GM21576 (cell line): Measurements from ENCODE around the gene MRPL14.
"Not testable (repeated sequence)": the region's sequence is repeated elsewhere in the genome, so short reads cannot be mapped to it uniquely, and the experiment has no call there.

Source experiments
- ATAC-seq: cut with Tn5 transposase; IDR thresholded peaks from one replicate; pipeline ENCODE4 v1.9.1; 2021; ENCODE audit warnings: mild to moderate bottlenecking, moderate library complexity; ENCODE audit not compliant: unreplicated experiment

MRPL14 gene

GRCh38 chr6:44150317-44150917 lies 23.2 kb upstream of the MRPL14 start:
- no peak for ATAC-seq

- ATAC-seq = no peak
Measured at GRCh38 chr6:44149369-44150012, 22.2 kb upstream of the MRPL14 start.

- ATAC-seq = no peak
Measured at GRCh38 chr6:44148306-44148705, 21.1 kb upstream of the MRPL14 start.

DNA sequence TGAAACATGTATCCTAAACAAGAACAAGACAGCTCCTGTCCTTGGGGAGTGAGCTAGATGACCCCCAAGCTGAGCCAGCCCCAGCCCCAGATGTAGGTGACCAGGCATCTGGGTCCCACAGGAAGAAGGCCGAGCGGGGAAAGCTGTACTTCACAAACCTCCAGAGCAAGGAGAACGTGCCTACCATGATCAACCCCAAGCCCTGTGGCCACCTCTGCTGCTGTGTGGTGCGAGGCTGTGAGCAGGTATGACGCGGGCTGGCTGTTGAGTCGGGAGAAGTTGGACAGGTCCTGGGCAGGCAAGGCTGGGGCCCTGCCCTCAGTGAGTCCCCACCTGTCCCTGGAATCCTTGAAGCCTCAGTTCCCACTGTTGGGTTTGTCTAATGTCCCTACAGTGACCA lies 20.0 kb upstream of the MRPL14 start:
- no peak for ATAC-seq

GRCh38 chr6:44146685-44147084 lies 19.4 kb upstream of the MRPL14 start:
- no peak for ATAC-seq

GRCh38 chr6:44145839-44146238 lies 18.6 kb upstream of the MRPL14 start:
- no peak for ATAC-seq

DNA sequence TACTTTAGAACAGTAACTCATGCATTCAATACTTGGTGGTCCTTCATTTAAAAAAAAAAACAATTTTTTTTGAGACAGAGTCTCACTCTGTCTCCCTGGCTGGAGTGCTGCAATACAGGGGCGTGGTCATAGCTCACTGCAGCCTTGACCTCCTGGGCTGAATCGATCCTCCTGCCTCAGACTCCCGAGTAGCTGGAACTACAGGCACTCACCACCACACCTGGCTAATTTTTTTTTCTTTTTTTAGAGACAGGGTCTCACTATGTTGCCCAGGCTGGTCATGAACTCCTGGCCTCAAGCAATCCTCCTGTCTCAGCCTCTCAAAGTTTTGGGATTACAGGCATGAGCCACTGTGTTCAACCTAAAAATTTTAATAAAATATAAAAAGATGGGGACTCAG lies 17.3 kb upstream of the MRPL14 start:
- not testable (repeated sequence) for ATAC-seq

DNA sequence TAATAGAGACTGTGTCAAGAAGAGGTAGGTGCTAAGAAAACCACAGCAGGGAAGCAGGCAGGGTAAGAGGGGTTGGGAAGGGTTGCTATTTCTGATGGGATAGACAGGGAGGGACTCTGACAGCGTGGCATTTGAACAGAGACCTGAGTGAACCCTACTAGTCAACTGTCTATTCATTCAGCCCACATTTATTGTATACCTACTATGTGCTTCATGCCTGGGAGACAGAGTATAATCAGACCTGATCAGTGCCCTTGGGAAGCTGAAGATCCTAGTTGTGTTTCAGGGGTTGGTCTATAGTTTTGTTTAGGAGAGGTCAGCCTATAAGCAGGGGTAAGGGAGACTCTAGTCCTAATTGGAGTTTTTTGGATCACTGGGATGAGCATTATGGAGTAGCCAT lies 16.5 kb upstream of the MRPL14 start:
- no peak for ATAC-seq

- no peak for ATAC-seq
Measured at GRCh38 chr6:44142835-44143234, 15.6 kb upstream of the MRPL14 start.

DNA sequence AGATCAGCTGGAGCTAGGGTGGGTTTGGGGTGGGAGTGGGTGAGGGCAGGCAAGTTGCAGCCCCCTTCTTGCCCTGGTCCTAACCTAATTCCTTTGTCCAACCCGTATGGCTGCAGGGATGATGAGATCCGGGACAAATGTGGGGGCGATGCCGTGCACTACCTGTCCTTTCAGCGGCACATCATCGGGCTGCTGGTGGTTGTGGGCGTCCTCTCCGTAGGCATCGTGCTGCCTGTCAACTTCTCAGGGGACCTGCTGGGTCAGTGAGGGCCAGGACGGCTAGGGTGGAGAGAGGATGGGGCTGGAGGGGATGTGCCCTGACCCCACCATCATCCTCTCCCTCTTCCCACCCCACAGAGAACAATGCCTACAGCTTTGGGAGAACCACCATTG lies 12.1 kb upstream of the MRPL14 start:
- ATAC-seq = no peak

DNA sequence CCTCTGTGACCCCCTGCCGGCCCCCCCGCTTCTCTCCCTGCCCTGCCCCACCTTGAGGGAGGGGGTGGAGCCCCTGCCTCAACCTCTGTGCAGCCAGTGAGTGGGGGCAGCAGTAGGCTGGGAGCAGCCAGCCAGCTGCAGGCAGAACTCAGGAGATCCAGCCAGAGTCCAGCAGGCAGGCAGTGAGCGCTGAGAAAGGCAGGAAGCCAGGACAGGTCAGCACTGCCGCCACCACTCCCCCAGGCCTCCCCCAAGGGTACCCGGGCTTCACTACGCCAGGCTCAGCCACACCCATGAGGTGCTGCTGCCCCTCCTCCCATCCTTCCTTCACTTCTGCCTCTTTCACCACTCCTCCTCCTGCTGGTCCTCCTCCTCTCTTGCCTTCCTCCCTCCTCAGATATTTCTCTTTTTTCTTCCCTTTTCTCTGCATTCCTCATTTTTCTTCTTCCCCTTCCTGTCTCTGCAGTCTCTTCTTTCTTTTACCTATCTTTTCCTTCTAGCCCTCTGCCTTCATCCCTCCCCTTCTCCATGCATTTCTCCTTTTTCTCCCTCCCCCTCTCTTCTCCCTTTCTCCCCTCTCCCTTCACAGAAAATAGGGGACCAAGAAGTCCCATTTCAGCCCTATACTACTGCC lies 11.6 kb upstream of the MRPL14 start:
- no peak for ATAC-seq

- no peak for ATAC-seq
Measured at GRCh38 chr6:44135875-44136274, 8.6 kb upstream of the MRPL14 start.

- ATAC-seq = no peak
Measured at GRCh38 chr6:44135173-44135758, 8.0 kb upstream of the MRPL14 start.

GRCh38 chr6:44133981-44134711 lies 6.9 kb upstream of the MRPL14 start:
- no peak for ATAC-seq

GRCh38 chr6:44133003-44133931 lies 6.0 kb upstream of the MRPL14 start:
- ATAC-seq = no peak

- ATAC-seq = no peak
Measured at GRCh38 chr6:44132476-44132875, 5.2 kb upstream of the MRPL14 start.

- ATAC-seq = no peak
Measured at GRCh38 chr6:44131892-44132291, 4.6 kb upstream of the MRPL14 start.

- no peak for ATAC-seq
Measured at GRCh38 chr6:44129841-44130322, 2.6 kb upstream of the MRPL14 start.

DNA sequence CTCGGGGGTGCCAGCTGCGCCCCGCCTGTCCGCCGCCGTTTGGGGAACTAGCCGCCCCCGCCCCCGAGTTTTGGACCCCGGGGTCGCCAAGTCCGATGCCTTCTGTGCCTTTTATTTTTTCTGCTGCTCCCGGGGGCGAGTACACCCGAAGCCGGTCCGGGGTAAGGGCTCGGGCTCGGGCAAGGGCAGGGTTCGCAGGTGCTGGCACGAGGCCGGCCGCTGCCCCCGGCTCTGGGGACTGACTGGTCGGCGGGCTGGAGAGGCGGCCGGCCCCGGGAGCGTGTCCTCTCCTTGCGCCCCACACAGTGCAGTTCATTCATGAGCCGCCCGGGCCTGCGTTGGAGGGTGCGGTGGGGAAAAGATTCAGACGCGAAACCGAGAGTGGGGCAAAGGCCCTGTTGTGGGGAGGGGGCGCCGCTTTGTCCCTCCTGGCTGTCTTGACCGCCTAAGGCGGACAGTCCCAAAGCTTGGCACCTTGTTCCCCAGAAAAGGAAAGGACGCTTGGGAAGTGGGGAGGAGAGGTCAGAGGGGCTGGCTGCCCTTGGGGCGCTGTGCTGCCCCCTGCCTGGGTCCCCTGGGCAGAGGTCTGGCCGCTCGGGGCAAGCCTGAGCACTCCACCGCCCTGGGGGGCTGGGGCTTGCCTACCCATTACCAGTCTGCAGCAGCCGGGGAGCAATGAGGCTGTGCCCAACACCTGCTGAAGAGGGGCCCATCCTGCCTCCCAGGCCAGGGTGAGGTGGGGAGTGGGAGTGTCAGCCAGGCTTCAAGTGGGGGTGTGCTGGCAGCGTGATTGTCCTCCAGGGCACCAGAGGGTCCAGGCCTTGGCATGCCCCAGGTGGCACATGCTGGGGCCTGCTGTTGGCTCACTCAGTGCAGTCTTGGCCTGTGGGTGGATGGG lies 1.0 kb upstream of the MRPL14 start:
- ATAC-seq = no peak
